OCI-LY3 (cell line): Measurements from ENCODE around the gene CH25H.

Experiments used
- H2AFZ ChIP-seq: fragments of 200-600, 300-600 bp; shearing (Covaris generic); 2 replicates; pipeline ENCODE4 v1.6.0; 2014; ENCODE audit warnings: antibody characterized with exemption, low read depth, low read length
- H3K27ac ChIP-seq: fragments of 200-600, 300-600 bp; sonication (generic); 2 replicates; pipeline ENCODE4 v1.5.1; 2014; ENCODE audit warnings: mild to moderate bottlenecking, low read length, moderate library complexity, mixed read lengths
- H3K27me3 ChIP-seq: fragments of 200-600, 300-600 bp; sonication (generic); 2 replicates; pipeline ENCODE4 v1.6.1; 2014; ENCODE audit warnings: low read depth, low read length, mixed read lengths
- H3K36me3 ChIP-seq: fragments of 200-600, 300-600 bp; sonication (generic); replicated peaks from 2 replicates; pipeline ENCODE3; 2014; ENCODE audit warnings: low read depth, low read length, mixed read lengths
- H3K4me1 ChIP-seq: fragments of 300-600, 200-600 bp; sonication (generic); 2 replicates; pipeline ENCODE4 v1.6.1; 2014; ENCODE audit warnings: low read length, mixed read lengths
- H3K4me2 ChIP-seq: fragments of 200-600, 300-600 bp; sonication (generic); 2 replicates; pipeline ENCODE4 v1.6.1; 2014; ENCODE audit warnings: low read length, mixed read lengths
- H3K4me3 ChIP-seq: fragments of 300-600, 200-600 bp; sonication (generic); 2 replicates; pipeline ENCODE4 v1.5.1; 2014; ENCODE audit warnings: antibody characterized with exemption, mild to moderate bottlenecking, low read length, moderate library complexity
- H3K79me2 ChIP-seq: fragments of 300-600, 200-600 bp; shearing (Covaris generic); 2 replicates; pipeline ENCODE4 v1.6.1; 2014; ENCODE audit warnings: mild to moderate bottlenecking, low read length, mixed read lengths
- H3K9ac ChIP-seq: fragments of 300-600, 200-600 bp; shearing (Covaris generic); 2 replicates; pipeline ENCODE4 v1.6.0; 2014; ENCODE audit warnings: mild to moderate bottlenecking, low read length, moderate library complexity
- H3K9me3 ChIP-seq: fragments of 200-600, 300-600 bp; shearing (Covaris generic); 2 replicates; pipeline ENCODE4 v1.6.1; 2014; ENCODE audit warnings: low read length, mixed read lengths; ENCODE audit not compliant: insufficient read depth
- H4K20me1 ChIP-seq: fragments of 200-600, 300-600 bp; sonication (generic); 2 replicates; pipeline ENCODE4 v1.6.1; 2016; ENCODE audit warnings: low read length, mixed read lengths; ENCODE audit not compliant: insufficient read depth
- CTCF ChIP-seq: fragments of 200-600, 300-600 bp; sonication (generic); IDR thresholded peaks from 2 replicates; pipeline ENCODE4 v1.5.1; 2014; ENCODE audit warnings: antibody characterized with exemption, low read length, low read depth
- EZH2phosphoT487 ChIP-seq: fragments of 200-600 bp; shearing (Covaris generic); IDR thresholded peaks from 2 replicates; pipeline ENCODE4 v1.6.1; 2018; ENCODE audit warnings: antibody characterized with exemption, mixed run types, low read depth

Gene CH25H

GRCh38 chr10:89160339-89160738 lies 46.8 kb downstream of the CH25H start:
- Histone ChIP-seq H3K27me3 (no peaks in the 10 kb centered on the region), H3K9me3 (no peaks in the 10 kb centered on the region), H2AFZ (no peak overlapping the region), H3K4me3 (no peak overlapping the region), H3K36me3 (no peaks in the 10 kb centered on the region), H3K9ac (no peak overlapping the region), H3K4me2 (no peak overlapping the region), H3K4me1 (peaks cover 42% of the 10 kb centered on the region), H3K27ac (no peak overlapping the region), H4K20me1 (no peaks in the 10 kb centered on the region), H3K79me2 (no peaks in the 10 kb centered on the region)
- TF ChIP-seq CTCF = no peak
- TF ChIP-seq EZH2phosphoT487 = no peak

GRCh38 chr10:89159761-89160160 lies 47.4 kb downstream of the CH25H start:
- H3K27me3 ChIP-seq = no peaks in the 10 kb centered on the region
- H2AFZ ChIP-seq = no peak overlapping the region
- no peaks in the 10 kb centered on the region for H3K9me3 ChIP-seq
- H4K20me1 ChIP-seq = no peaks in the 10 kb centered on the region
- no peak overlapping the region for H3K27ac ChIP-seq
- H3K4me2 ChIP-seq = no peak overlapping the region
- H3K4me3 ChIP-seq = no peak overlapping the region
- H3K79me2 ChIP-seq = no peaks in the 10 kb centered on the region
- no peaks in the 10 kb centered on the region for H3K36me3 ChIP-seq
- peaks cover 43% of the 10 kb centered on the region for H3K4me1 ChIP-seq
- TF ChIP-seq EZH2phosphoT487 (no peak), CTCF (no peak)
- no peak overlapping the region for H3K9ac ChIP-seq

GRCh38 chr10:89159316-89159715 lies 47.8 kb downstream of the CH25H start:
- Histone ChIP-seq H3K9ac (no peak overlapping the region), H3K79me2 (no peaks in the 10 kb centered on the region), H3K4me2 (no peak overlapping the region), H3K9me3 (no peaks in the 10 kb centered on the region), H2AFZ (no peak overlapping the region), H3K27me3 (no peaks in the 10 kb centered on the region), H3K4me1 (peaks cover 39% of the 10 kb centered on the region), H4K20me1 (no peaks in the 10 kb centered on the region), H3K27ac (no peak overlapping the region), H3K36me3 (no peaks in the 10 kb centered on the region), H3K4me3 (no peak overlapping the region)
- no peak for TF ChIP-seq CTCF
- TF ChIP-seq EZH2phosphoT487 = no peak

GRCh38 chr10:89158446-89158845 lies 48.7 kb downstream of the CH25H start:
- H3K9me3 ChIP-seq = no peaks in the 10 kb centered on the region
- TF ChIP-seq CTCF (no peak), EZH2phosphoT487 (no peak)
- H3K9ac ChIP-seq = no peak overlapping the region
- no peaks in the 10 kb centered on the region for H3K79me2 ChIP-seq
- no peak overlapping the region for H3K4me3 ChIP-seq
- no peaks in the 10 kb centered on the region for H3K27me3 ChIP-seq
- no peak overlapping the region for H3K27ac ChIP-seq
- H3K4me1 ChIP-seq = peaks cover 30% of the 10 kb centered on the region
- no peaks in the 10 kb centered on the region for H4K20me1 ChIP-seq
- no peak overlapping the region for H3K4me2 ChIP-seq
- H2AFZ ChIP-seq = no peak overlapping the region
- no peaks in the 10 kb centered on the region for H3K36me3 ChIP-seq
